ENCODE measurements around the gene TIAM2. TPM values are rescaled to one million over a fixed set of nuclear protein-coding genes. Genes with fewer than 3 reads are reported as not detected.

The TIAM2 gene
- 17.4 and 30.2 TPM in 2 replicates for polyA plus RNA-seq

DNA sequence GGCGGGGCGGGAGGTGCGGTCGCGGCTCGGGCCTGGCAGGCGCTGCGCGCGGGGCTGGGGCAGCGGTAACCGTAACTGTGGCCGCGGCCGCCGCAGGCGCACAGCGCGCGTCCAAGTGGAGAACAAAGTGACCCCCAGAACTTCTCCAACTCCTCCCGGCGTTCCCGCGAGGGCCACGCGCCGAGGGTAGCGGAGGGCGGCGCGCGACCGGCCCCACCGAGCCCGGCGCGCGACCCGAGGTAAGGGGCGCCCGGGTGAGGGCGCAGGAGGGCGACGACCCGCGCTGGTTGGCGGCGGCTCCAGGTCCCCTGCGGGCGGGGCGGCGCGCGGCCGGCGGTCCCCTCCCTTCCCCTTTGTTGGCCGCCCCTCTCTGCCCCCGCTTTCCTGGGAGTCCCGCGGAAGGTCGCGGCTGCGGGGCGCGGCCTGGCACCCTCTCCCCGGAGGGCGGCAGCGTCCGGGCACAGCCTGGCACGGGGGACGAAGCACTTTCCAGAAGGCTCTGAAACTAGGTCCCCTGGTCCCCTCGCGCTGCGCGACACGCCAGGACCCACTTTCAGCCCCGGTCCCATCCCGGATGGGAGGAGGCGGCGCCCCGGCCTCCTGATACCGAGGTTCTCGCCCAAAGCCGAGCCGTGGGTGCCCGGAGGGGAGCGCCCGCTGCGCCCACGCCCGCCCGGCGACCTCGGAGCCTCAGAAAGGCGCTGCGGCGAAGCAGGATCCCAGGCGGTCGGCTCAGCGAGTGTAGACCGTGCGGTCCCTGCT is at the start of gene TIAM2:
Gene TIAM2 (plus strand): TSS at position 62 of the 762 bp plus-strand sequence. CDS start 133,909 bp downstream, outside the sequence.

GRCh38 chr6:155263373-155264063 is 268.4 kb downstream of the TIAM2 start, which contains the start of gene CLDN20:
CLDN20 (plus strand) TSS chr6:155264013; CDS start chr6:155275720, 11,707 bp downstream.

All from Purkinje cell (primary cell).